Stimulated activated CD8-positive, alpha-beta memory T cell treated with anti-CD3 and anti-CD28 coated beads, Interleukin-4, amount 100 ng/mL, for 24 hours (primary cell): Measurements from ENCODE around the gene FBXW7.

ENCODE experiments used
- DNase-seq: peaks from one replicate; pipeline ENCODE4 v3.0.0-alpha.2; 2020; ENCODE audit warnings: low read depth

The FBXW7 gene

DNA sequence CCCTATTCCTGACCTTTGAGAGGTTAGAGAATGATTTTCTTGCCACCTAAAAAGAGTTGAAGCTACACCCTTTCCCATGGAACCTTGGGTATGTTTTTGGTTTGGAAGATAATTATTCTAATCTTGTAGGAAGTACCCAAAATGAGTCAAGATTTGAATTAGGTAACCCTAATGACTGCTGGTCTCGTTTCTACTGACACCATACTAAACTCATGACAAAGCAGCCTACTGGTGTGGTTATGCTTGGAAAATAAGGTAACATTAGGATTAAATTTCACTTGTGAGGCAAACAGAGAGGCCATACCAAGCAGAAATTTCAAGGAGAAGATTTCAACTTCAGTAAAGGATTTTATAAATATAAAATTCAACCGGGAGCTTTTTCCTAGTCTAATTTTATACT lies 107.9 kb downstream of the FBXW7 start:
- no peak for DNase-seq

- DNase-seq: no peak
Observed at GRCh38 chr4:152424977-152425376, 110.9 kb downstream of the FBXW7 start.

DNA sequence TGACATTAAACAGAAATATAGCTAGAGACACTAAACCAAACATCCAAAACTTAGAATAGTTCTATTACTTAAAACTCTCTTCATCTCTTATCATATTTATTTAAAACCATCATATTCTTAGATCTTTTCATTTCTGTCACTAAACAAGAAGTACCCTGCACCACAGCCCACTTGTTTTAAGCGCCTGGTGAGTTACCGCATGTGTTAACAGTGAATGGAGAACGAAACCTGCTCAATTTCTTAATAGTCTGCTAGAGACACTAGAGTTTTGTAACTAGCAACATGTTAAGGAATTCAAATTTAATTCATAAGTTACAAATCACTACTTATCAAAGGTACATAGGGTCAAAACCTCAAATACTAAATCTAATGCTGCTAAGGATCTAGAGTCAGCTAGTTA lies 111.5 kb downstream of the FBXW7 start:
- DNase-seq: no peak

DNA sequence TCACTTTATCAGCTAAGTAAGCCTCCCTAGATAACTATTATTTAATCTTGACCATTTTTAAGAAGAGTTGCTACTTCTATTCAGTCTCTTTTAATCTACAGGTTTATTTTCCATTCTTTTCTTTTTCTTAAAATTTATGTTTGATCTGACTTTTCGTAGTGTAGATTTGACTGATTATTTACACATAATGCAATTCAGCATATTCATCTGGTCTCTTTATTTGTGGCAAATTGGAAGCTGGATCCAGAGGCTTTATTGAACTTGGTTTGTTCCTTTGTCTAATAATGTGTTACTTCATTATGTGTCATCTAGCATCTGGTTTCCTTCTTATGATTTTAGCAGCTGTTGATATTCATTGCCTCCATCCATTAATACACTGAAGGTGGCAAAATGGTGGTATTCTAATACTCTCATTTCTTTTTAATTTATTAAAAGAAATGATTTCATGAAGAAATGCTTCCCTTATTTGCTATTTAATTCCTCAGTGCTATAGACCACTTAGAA lies 113.0 kb downstream of the FBXW7 start:
- DNase-seq: no peak

GRCh38 chr4:152421576-152421975 lies 114.3 kb downstream of the FBXW7 start:
- no peak for DNase-seq

GRCh38 chr4:152419809-152420208 lies 116.1 kb downstream of the FBXW7 start:
- DNase-seq: no peak

DNA sequence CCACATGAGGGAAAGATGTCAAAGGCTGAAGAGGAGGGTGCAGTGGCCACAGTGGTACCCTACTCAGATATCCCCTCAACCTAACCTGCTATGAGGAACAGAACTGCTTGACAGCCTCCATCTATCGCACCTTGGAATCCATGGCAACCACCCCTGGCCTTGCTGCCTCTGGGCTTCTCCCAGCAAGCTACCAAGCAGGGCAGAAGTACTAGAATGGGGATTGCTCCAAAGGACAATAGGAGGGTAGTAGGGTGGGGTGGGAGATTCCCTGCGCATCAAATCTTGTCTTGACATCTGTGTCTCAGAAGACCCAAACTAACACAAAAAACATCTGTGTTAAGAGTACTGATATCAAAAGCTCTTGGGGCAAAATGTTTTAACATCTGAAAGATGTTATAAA lies 118.2 kb downstream of the FBXW7 start:
- DNase-seq: no peak

DNA sequence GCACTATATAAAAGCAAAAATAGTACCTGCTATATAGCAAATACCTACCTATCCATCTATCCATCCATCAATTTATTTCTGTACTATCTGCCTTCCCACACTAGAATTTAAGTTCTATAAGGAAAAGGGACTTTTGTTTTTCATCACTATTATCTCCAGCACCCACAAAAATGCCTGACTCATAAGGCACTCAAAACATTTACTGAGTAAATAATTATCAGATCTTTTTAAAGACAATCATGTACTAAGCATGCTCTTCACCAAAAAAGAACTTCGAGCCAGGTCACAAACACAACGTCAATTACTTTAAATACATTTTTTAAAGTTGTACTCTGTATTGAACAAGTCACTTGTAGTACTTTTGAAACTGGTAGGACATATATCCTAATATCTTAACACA lies 119.9 kb downstream of the FBXW7 start:
- DNase-seq: no peak

GRCh38 chr4:152408514-152409327 lies 127.2 kb downstream of the FBXW7 start:
- DNase-seq: no peak

DNA sequence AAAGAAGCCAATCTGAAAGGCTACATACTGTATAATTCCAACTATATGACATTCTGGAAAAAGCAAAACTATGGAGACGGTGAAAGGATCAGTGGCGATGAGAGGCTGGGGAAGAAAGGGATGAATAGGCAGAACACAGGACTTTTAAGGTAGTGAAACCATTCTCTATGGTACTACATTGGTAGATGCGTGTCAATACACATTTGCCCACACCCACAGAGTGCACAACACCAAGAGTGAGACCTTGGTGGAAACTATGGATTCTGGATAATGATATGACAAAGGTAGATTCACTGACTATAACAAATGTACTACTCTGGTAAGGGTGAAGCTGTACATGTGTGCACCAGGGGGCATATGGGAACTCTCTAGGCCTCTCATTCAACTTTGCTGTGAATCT lies 134.5 kb downstream of the FBXW7 start:
- no peak for DNase-seq

- no peak for DNase-seq
Observed at GRCh38 chr4:152399246-152399645, 136.6 kb downstream of the FBXW7 start.

- no peak for DNase-seq
Observed at GRCh38 chr4:152398060-152398459, 137.8 kb downstream of the FBXW7 start.

DNA sequence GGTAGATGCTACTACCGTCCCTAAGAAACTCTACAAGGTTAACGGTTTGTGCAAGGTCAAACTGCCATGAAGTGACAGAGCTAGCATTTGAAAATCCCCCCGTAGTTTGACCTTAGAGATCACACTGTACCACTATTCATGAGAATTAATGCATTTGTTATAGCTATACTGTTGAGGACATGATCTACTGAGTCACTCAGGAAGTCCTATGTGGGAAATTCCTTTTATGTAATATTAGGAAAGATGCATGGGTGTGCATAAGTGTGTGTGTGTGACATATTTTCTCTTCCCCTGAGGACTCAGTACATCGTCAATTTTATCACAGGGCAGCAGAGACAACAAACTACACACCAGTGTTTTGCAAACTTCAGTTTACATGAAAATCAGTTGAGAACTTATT lies 141.1 kb downstream of the FBXW7 start:
- no peak for DNase-seq

DNA sequence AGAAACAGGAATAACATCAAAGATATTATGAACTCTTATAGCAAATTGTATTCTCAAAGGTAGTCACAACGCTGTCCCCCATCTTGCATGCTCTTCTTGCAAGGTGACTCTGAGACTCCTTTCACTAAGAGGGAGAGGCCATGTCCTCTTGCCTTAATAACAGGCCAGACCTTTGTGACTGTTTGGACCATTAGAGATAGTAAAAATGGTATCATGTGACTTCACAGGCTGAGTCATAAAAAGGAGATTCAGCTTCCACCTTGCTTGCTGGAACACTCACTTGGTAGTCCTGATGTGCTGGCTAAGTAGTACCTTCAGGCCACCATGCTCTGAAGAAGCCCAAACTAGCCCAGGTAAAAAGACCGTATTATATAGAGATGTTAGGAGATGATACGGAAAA lies 143.8 kb downstream of the FBXW7 start:
- no peak for DNase-seq

GRCh38 chr4:152390216-152390615 lies 145.7 kb downstream of the FBXW7 start:
- no peak for DNase-seq

- no peak for DNase-seq
Observed at GRCh38 chr4:152389359-152389758, 146.5 kb downstream of the FBXW7 start.

DNA sequence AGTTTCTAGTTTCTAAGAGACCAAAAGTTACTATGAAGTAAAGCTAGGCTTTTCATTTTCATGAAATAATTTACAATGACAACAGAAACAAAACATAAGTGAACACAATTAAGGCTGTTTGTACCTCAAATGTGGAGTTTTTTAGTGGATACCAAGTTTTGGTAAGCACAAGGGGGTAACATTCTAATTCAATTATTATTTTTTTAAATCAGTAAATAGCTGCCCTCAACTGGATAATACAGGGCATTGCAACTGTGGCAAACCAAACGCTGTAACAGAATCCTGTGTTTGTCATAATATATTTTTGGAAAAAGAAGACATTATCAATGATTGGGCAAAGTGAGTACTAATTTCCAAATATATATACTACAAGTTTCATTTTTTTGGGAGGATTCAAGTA lies 150.3 kb downstream of the FBXW7 start:
- DNase-seq: no peak

DNA sequence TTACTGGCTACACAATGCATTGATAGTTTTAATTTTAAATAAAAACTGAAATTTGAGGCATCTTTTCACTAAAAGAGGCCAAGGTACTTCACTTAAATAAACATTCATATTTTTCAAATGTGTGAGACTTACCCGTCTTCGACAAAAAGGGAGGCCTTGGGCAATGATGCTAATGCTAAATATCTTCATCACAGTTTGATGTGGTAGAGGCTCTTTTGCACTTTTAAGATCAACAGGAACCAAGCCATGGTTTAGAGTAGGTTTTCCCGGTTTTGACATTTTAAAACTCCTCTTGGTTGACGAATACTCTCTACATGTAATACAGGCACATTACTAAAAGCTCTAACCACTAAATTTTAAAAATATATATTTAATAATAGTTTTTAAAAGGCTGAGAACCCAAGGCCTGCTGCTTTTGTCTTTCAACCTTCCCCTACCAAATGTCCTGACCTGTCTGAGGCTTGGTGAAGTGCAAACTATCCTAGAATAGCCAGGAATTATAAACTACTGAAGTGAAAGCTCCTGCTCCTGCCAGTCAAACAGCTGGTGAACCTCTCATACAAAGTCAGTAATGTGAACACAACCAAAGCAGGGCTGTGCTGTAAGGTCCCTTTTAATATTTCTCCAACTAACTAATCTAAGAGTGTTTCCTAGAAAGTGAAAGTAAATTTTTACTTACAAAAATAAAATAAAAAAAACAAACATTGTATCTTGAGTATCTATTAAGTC lies 153.7 kb downstream of the FBXW7 start:
- DNase-seq: no peak

DNA sequence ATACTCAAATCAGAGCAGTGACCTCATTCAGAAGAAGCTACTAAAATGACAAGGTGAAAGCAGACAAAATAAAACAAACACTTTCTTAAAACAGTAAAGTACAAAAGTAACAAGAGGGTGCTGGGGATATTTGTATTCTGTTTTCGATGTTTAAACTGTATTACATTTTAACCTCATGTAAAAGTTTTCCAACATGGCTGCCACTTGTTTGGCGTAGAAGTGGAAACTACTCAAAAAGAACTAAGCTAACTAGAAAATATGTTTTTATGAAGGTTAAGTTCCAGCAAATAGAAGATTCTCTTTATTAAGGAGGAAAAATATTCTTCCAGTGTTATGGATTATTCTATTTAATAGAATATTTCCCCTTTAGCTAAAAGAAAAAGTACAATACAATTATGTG lies 155.0 kb downstream of the FBXW7 start:
- DNase-seq: no peak

DNA sequence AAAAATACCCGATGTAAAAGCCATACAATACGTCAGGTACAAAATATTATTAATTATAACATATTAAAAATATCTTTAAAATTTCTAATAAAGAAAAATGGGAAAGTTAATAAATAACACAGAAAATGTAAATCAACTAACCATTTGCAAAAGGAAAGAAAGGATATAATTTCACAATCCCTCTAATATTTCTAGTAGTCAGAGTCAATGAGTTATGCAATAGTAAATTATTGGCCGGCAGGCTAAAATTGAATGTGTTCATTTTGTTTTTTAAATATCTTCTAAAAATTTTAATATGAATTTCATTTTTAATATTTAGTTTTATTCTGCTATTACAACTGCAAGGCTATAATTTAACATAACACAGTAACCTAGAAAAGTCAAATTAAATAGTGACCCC lies 155.7 kb downstream of the FBXW7 start:
- no peak for DNase-seq

- no peak for DNase-seq
Observed at GRCh38 chr4:152374606-152375285, 161.1 kb downstream of the FBXW7 start.

DNA sequence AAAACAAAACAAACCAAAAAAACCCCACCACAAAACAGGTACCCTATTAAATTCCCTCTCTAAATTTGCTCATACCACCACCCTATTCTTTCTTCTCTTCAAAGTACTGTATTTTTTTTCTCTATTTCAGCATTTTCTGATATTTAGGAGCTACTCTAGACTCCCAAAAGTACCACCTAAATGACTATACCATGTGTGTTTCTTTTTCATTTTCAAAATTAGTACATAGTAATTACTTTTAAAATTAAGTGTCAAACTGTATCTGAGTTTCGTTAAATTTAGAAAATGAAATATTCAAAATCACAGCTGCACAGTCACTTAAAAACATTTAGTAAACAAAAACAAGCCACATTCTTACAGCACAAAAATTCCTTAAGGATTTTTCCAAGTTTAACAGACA lies 161.7 kb downstream of the FBXW7 start:
- no peak for DNase-seq

DNA sequence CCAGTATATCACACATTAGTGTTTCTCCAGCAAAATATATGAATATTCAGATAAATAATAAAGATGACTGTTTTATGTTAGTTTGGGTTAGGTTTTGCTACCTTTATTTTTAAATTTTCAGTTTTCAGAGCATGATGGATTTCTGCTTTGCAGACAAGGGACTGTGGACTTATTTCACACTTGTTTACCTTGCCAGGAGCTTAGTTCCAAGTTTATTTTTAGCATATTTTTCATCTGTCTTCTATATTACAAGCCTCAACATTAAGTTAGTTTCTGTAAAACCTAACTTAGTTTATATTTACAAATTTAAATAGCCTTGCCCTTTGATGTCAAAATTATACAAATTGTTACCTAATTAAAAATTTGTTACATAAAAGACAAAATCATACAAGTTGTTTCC lies 163.4 kb downstream of the FBXW7 start:
- no peak for DNase-seq
